CD4-positive, alpha-beta T cell treated with Interleukin-6 at 100 ng/mL for 8 hours (primary cell): ENCODE data around the gene SPATA33.
"Not testable (repeated sequence)": the region's sequence is repeated elsewhere in the genome, so short reads cannot be mapped to it uniquely, and the experiment has no call there.

Experiments
- DNase-seq: peaks from one replicate; pipeline ENCODE4 v3.0.0-alpha.2; 2020; ENCODE audit warnings: mixed read lengths, low spot score

The SPATA33 gene

DNA sequence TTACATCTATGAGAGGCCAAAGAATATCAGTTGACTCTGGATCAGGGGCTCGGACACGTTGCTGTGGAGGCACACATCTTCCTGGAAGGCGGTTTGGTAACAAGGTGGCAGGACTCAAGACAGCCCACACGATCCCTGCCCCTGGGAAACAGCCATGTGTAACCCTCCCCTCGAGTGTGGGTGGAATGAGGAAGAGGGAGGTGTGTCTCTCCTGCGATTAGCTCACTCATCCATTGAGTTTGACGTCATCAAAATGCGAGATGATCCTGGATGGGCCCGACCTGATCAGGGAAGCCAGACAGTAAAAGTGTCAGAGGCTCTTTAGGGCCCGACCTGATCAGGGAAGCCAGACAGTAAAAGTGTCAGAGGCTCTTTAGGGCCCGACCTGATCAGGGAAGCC lies 6.6 kb downstream of the SPATA33 start:
- not testable (repeated sequence) for DNase-seq

DNA sequence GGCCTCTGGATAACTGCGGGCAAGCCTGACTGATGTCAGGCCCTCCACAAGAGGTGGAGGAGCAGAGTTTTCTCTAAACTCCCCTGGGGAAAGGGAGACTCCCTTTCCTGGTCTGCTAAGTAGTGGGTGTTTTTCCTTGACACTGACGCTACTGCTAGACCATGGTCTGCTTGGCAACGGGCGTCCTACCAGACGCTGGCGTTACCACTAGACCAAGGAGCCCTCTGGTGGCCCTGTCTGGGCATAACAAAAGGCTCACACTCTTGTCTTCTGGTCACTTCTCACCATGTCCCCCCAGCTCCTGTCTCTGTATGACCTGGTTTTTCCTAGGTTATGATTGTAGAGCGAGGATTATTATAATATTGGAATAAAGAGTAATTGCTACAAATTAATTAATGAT lies 9.4 kb downstream of the SPATA33 start:
- not testable (repeated sequence) for DNase-seq

DNA sequence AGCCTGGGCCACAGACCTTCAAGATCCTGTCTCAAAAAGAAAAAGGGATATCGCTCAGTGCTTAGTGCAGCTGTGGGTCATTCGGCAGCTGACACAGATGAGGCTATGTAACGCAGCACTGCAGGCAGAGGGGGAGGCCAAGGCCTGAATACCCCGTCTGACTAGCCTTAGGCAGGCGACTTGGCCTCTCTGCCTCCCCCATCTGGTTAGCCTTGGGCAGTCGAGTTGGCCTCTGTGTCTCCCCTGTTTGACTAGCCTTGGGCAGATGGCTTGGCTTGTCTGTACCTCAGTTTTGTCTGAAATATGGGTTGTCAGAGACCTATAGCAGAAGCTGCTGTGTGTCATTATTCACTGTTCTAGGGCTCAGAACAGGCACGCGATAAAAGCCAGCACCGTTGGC lies 10.0 kb downstream of the SPATA33 start:
- no peak for DNase-seq

DNA sequence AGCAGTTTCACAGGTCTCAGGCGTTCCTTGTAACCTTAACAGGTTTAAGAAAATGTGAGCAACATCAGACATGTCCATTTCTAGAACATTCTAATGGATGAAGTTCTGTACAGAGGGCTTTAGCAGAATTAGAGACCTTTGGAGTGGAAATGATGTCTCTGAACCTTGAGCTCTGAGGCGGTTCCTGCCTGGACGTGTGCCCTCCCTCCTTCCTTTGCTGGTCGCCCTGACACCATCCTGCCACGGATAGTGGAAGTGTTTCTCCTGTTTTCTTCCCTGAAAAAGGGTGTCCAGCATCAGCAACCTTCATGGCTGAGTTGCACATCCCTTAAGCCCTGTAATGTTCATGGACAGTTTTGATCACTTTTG lies 11.1 kb downstream of the SPATA33 start:
- no peak for DNase-seq

DNA sequence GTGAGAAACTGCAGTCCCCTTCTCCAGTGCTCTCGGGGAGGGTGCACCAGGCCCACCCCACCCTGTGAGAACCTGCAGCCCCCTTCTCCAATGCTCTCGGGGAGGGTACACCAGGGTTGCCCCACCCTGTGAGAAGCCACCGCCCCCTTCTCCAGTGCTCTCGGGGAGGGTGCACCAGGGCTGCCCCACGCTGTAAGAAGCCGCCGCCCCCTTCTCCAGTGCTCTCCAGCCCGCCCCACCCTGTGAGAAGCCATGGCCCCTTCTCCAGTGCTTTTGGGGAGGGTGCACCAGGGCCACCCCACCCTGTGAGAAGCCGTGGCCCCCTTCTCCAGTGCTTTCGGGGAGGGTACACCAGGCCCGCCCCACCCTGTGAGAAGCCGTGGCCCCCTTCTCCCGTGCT lies 12.1 kb downstream of the SPATA33 start:
- no peak for DNase-seq

DNA sequence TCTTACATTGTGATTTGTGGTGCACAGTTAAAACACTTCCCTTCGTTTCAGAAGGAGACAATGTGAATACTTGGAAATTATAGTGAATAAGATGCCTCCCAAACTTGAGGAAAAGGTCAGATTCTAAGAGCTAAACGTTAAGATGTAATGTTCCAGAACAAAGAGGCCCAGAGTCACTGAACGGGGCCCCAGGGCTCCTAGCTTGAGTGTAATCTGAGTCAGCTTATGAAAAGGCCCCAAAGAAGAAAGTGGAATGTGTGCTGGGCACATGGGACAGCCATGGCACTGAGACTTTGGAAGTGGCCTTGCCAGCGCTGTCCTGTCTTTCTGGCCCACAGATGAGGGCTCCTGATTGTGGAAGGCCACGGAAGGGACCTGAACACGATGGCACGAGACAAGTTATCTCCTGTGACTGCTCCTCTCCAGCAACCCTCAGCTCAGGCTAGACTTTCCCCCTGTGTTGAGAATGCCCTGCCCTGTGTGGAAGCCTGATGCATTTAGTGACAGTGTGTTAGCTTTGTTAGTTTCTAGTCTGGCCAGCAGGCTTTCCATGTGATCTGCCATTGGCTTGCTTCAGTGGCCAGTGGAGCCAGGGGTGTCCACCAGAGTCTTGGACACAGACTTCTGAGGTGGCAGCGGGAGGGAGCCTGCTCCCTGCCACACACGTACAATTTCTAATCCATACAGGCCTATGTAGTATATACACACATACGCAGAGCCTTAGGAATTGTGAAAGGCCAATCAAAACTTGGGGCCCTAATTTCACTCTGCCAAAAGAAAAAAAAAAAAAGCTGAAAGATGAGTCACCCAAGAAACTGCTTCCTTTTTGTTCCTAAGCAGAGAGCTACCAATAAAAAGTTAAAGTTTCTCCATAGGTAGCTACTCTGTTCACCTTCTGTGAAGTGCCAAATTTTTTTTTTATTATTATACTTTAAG lies 13.1 kb downstream of the SPATA33 start:
- DNase-seq: no peak

DNA sequence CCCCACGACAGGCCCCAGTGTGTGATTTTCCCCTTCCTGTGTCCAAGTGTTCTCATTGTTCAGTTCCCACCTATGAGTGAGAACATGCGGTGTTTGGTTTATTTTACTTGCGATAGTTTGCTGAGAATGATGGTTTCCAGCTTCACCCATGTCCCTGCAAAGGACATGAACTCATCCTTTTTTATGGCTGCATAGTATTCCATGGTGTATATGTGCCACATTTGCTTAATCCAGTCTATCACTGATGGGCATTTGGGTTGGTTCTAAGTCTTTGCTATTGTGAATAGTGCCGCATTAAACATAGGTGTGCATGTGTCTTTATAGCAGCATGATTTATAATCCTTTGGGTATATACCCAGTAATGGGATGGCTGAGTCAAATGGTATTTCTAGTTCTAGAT lies 13.9 kb downstream of the SPATA33 start:
- not testable (repeated sequence) for DNase-seq

DNA sequence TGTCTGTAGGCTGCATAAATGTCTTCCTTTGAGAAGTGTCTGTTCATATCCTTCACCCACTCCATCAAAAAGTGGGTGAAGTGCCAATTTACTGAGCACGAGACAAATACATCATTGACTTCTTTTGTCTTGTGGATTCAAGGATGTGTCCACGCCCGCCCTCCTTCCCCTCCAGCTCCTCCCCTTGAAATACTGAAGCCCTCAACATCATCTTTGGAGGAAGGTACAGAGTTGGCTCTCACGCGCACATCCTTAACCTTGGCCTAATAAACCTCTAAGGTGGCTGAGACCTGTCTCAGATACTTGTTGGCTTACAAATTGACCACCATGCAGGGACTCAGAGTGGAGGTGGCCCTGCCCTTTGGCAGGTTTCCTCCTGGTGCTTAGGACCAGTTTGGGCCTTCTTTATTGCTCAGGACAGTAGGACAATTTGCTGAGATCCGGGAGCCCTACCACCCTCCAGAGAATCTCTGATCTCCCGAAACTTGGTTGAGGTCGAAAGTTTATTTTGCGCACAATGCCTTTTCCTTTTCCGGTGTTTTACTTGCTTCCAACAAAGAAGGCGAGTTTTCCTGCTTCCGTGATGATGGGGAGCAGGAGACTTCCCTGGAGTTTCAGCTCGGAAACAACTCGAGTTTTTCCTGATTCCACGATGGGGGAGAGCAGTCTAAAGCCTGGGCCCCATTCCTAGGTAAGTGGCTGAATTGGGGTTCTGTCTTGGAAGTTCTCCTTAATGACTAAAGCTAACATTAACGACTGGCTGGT lies 14.7 kb downstream of the SPATA33 start:
- no peak for DNase-seq

DNA sequence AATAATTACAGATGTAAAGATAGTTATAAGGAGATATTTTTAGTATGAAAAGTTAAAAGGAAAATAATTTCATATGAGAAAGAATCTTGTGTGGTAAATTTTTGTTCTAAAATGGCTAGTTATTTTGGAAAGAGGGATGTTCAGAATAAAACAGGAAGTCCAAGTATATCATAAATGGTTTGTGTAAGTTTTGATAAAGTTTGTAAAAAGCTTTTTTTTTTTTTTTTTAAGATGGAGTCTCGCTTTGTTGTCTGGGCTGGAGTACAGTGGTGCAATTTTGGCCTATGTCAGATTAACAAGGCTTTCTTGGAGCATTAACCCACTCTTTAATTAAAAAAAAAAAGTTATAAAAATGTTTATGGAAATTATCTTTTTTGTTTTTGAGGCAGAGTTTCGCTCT lies 20.6 kb downstream of the SPATA33 start:
- no peak for DNase-seq

DNA sequence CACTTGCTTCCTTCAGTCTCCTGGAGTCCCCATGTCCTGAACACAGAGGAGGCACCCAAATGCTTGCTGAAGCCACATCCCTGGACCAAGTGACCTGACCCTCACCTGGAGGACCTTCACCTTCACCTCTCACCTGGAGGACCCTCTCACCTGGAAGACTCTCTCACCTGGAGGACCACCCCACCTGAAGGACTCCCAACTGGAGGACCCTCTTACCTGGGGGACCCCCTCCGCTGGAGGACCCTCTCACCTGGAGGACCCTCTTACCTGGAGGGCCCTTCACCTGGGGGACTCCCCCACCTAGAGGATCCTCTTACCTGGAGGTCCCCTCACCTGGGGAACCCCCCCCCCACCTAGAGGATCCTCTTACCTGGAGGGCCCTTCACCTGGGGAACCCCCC lies 28.3 kb downstream of the SPATA33 start:
- no peak for DNase-seq

DNA sequence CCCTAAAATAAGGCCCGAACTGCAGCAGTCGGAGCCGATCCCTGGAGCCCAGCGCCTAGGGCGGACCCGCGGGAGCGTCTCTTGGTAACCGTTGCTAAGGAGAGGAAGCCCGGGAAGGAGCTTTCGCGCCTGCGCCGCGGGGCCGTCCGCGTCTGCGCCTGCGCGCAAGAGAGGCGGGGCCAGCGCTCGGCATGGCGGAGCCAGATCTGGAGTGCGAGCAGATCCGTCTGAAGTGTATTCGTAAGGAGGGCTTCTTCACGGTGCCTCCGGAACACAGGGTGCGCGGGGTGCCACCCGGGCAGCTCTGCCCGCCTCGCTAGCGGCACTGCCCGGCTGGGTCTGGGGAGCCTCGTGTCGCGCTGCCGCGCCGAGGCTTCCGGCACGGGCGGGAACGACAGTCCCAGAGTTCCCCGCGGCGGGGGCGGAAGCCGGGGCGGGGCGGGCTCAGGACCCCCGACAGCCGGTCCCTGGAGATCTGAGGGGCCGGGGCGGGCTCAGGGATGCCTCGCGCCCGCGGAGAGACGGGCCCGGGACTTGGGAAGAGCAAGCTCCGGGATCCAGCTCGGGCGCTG lies 29.0 kb downstream of the SPATA33 start, which contains the start of gene CDK10:
CDK10 (plus strand) TSS at position 170 of the 572 bp plus-strand sequence; CDS start at position 192, 22 bp downstream.
- DNase-seq: peak; percentile 83

DNA sequence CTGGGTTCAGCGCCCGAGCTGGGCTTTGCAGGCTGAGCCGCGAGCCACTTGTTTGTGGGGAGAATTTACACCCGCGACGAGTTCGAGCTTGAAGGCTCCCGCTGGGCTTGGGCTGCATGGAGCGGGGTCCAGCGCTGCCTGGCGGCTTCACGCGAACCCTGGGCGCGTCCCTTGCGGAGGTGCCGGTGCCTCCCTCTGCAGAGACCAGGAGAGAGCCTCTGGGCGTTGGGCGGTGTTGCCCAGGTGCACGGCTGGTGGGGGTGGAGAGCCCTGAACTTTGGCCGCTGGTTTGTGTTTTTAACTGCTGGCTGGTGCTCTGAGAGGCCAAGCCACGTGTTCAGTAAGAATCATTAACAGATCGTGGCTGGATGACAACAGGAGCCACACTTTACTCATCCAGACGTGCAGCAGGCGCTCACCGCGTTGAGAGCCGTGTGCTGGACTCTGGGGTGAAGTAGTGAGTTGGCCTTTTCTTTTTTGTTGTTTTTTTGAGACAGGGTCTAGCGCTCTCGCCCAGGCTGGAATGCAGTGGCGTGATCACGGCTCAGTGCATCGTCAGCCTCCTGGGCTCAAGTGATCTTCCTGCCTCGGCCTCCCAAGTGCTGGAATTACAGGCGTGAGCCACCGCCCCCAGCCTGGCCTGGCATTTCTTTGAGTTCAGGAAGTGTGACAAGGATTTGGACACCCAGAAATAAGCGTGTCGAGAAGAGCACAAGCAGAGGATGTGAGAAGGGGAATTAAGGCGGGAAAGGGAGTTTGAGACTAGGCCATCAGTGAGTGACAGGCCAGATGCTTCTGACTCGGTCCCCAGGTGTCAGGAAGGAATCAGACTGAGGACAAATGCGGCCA lies 29.7 kb downstream of the SPATA33 start:
- no peak for DNase-seq

DNA sequence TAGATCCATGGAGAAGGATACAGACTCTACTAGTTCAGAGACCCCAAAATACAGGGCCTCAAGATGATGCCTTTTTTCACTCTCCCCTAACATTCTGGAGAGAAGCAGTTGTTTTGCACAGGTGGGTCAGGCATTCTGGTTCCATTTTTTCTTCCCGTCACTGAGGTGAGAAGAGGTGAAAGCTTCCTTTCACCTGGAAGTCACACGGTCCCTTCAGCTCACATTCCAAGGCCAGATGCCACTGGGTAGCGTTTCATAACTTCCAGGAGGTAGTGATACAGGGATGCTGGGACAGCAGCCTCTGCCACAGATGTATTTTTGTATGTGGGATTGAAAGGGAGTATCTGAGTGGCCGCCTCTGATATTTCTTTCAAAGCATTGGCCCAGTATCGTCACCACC lies 30.8 kb downstream of the SPATA33 start:
- no peak for DNase-seq

DNA sequence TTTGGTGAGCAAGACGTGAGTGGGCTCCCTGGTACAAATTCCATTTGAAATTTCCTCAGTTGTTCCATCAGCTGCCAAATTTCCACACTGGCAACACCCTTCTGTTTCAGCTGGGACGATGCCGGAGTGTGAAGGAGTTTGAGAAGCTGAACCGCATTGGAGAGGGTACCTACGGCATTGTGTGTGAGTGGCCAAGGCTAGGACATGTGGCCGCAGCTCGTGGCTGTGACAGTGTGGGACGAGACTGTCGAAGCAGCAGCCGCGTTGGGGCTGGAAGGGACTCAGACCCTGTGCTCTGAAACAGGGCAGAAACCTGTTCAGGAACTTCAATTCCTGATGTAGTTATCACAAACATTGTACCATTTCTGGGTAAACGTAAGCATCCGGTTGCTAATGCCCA lies 31.5 kb downstream of the SPATA33 start:
- no peak for DNase-seq

DNA sequence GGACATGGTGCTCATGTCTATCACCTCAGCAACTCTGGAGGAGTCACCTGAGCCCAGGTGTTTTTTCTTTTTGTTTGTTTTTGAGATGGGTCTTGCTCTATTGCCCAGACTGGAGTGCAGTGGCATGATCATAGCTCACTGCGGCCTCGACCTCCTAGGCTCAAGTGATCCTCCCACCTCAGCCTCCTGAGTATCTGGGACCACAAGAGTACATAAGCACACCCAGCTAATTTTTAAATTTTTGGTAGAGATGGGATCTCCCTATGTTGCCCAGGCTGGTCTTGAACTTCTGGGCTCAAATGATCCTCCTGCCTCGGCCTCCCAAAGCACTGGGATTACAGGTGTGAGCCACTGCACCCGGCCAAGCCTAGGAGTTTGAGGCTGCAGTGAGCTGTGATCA lies 32.0 kb downstream of the SPATA33 start:
- not testable (repeated sequence) for DNase-seq

DNA sequence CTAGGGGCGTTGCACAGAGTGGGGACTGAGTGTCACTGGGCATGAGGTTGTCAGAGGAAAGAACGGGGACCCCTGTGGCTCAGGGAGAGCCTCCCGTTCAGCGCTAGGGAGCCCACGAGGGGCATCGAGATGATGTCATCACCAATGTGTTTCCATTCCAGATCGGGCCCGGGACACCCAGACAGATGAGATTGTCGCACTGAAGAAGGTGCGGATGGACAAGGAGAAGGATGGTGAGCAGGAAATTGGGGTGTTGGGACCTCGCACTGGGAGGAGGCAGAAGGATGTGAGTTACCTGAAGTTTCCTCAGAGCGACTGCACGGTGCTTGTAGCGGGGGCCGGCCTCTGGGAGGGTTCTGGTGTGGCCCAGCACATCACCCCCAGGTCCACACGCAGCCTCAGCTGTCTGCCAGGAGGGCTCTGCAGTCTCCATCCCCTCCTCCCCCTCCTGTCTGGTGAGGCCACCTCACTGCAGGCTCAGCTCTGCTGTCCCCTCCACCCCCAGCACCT lies 32.8 kb downstream of the SPATA33 start:
- no peak for DNase-seq

DNA sequence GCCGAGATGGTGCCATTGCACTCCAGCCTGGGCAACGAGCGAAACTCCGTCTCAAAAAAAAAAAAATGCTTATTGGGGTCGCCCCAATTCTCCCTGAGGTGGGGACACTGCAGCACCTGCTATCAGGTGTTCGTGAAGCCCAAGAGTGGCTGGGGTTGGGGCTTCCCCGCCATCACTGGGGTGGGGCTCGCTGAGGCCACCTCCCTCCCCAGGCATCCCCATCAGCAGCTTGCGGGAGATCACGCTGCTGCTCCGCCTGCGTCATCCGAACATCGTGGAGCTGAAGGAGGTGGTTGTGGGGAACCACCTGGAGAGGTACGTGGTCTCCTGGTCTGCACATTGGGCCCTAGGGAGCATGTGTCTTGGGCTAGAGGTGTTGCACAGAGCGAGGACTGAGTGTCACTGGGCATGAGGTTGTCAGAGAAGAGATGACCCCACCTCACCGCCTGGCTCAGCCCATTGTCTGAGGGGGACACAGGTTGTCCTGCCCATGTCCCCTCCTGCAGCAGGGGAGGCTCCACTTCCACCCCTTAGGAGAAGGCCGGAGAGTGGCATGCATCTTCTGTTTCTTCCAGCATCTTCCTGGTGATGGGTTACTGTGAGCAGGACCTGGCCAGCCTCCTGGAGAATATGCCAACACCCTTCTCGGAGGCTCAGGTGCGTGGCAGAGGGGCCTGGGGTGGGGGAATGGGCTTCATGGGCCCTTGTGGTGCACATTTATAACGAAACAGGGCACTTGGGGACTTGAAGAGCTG lies 33.8 kb downstream of the SPATA33 start:
- no peak for DNase-seq

DNA sequence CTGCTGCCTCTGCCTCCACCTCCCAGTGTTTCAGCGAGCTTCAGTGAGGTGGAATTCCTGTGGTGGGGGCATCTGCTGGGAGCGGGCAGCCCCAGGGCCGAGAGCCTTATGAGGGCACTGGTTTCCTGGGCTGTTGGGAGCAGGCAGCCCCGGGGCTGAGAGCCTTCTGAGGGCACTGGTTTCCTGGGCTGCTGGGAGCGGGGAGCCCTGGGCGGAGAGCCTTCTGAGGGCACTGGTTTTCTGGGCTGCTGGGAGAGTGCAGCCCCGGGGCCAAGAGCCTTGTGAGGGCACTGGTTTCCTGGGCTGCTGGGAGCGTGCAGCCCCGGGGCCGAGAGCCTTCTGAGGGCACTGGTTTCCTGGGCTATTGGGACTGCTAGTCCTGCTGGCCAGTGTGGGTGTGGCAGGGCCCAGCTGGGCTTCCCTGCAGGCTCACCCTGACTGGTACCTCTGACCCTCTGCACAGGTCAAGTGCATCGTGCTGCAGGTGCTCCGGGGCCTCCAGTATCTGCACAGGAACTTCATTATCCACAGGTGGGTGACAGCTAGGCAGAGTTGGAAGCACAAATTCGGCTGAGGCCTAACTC lies 34.4 kb downstream of the SPATA33 start:
- DNase-seq: no peak

DNA sequence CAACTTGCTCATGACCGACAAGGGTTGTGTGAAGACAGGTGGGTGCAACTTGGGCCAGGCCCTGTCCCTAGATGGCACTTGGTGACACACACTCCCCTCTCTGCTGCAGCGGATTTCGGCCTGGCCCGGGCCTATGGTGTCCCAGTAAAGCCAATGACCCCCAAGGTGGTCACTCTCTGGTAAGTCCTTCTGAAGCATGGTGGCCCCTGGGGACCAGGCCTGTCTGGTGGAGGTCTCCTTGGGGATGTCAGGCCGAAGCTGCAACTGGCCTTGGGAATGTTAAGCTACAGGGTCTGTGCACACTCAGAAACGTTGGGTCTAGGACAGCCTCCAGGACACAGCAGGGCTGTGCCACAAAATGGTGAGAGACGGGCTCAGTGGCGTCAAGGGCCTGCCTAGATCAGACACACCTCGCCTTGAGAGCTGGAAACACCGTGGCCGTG lies 35.7 kb downstream of the SPATA33 start:
- no peak for DNase-seq
